NCI-H69 (cell line): ENCODE measurements around the gene MAD1L1.

ENCODE experiments used
- DNase-seq: peaks from one replicate; lab custom pipeline; 2025; lab: John Stamatoyannopoulos, UW

The MAD1L1 gene

DNA sequence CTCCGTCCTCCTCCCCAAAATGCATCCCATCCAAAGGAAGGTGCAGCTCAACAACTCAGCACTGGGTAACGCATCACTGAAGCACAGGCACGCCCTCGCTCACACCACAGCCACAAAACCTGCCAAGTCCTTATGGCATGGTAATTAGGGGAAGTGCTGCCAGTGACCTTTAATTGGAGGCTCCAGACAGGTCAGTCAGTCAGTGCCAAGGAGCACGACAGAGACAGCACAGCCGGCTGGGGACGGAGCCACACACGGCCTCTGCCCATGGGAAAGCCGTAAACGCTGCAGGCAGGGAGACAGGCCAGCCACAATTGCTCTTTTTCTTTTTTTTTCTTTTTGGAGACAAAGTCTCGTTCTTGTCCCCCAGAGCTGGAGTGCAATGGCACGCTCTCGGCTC, 146.5 kb downstream of the MAD1L1 start:
- DNase-seq: no peak

DNA sequence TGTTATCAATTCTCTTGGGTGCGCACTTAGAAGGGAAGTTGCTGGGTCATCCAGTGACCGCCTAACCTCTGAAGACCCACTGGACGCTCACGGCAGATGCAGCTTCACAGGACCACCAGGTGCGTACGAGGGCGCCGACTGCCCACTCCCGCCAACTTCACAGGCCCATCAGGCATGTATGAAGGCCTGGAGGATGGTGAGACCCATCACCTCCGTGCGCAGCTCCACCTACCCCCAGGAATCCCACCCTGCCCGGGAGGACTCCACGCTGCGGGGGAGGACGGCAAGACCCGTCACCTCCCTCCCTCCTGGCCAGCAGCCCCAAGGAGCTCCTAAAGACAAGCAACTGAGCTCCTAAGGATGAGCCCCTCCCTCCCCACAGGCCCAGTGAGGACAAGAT, 146.9 kb downstream of the MAD1L1 start:
- DNase-seq: no peak

- no peak for DNase-seq
Observed at GRCh38 chr7:2084781-2085505, 147.8 kb downstream of the MAD1L1 start.

GRCh38 chr7:2084331-2084730, 148.4 kb downstream of the MAD1L1 start:
- no peak for DNase-seq

DNA sequence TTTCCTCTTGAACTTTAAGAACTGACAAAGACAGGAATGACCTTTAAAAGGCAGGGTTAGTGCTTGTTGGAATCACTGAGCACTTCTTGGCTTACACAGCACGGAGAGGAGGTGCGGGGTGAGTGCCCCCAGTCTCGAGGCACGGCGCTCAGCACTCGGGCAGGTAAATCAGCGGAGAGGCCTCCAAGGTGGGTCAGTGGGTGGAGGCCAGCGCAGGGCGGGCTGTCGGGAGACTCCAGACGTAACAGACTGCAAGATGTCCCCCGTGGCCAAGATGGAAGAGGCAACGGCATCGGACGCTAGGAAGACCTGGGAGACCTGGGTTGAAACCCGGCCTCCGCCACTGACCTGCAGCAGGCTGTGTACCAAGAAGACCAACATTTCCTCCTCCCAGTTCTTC, 149.4 kb downstream of the MAD1L1 start:
- no peak for DNase-seq

- no peak for DNase-seq
Observed at GRCh38 chr7:2082139-2082998, 150.4 kb downstream of the MAD1L1 start.

DNA sequence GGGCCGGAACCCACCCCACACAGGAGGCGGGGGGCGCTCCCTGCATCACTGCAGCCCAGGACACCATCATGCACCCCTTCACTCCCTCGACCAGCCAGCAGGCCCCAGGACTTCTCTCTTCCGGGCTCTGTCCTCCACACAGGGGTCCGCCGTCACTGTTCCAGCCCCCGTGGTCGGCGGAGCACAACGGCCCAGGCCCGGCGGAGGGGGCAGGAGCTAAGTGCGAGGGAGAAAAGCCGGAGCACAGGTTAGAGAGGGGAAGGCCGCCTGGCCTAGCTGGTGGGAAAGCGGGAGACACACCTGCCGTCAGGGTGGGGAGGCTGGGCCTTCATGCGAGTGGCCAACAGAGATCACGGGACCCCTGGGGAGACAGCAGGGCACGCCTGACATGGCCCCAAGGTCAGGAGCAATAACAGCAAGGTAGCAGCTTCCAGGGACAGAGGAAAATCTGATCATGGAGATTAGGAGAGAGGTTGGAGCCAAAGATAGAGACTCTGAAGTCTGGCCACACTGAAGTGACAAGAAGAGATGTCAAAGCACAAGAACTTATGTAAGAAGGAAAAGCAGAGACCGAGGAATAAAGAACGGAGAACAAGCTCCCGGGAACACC, 151.1 kb downstream of the MAD1L1 start:
- no peak for DNase-seq

GRCh38 chr7:2080477-2080876, 152.3 kb downstream of the MAD1L1 start:
- DNase-seq: no peak

- DNase-seq: no peak
Observed at GRCh38 chr7:2080060-2080387, 152.7 kb downstream of the MAD1L1 start.

GRCh38 chr7:2079332-2080059, 153.2 kb downstream of the MAD1L1 start:
- peak; percentile 12 for DNase-seq

- no peak for DNase-seq
Observed at GRCh38 chr7:2078899-2079298, 153.8 kb downstream of the MAD1L1 start.

DNA sequence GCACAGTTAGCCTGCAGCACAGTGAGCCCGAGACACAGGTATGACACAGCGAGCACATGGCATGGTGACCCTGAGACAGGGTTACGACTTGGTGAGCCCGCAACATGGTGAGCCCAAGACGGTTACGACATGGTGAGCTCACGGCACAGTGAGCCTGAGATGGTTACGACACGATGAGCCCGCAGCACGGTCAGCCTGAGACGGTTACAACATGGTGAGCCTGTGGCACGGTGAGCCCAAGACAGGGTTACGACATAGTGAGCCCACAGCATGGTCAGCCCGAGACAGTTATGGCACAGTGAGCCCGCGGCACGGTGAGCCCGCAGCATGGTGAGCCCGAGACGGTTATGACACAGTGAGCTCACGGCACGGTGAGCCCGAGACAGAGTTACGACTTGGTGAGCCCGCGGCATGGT, 156.1 kb downstream of the MAD1L1 start:
- DNase-seq: no peak

DNA sequence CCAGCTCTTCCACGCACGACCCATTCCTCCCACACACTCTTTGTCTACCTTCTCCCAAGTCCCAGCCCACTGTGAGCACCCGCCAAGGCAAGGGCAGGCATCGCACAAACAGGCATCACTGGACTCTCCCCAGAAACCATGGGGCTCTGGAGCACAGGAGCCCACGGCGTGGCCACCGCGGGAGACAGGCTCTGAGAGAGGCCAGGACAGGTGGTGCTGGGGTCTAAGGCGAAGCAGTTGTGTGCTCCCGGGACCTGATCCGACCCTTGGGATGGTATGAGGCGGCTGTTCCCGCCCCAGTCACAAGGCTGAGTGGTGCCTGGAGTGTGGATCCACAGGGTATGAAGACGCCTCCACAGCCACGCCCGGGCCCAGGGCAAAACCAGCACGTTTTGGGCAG, 156.9 kb downstream of the MAD1L1 start:
- no peak for DNase-seq

DNA sequence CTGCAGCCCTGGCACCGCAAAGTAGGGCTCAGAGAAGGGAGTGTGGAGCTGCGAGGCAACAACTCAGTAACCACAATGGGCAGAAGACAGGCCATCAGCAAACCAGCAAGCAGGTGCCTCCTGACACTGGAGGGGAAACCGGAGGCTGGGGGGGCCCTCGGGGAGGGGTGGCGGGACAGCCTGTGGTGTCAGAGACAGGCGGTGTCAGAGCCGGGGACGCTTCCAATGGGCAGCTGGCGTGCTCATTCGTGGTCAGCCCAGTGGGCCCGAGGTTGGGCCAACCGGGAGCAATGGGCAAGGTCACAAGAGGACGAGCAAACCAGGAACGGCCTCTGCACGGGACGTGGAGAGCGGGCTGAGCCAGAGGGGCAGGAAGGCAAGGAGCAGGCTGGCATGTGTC, 158.1 kb downstream of the MAD1L1 start:
- no peak for DNase-seq

- no peak for DNase-seq
Observed at GRCh38 chr7:2072798-2073197, 159.9 kb downstream of the MAD1L1 start.

- no peak for DNase-seq
Observed at GRCh38 chr7:2072042-2072441, 160.7 kb downstream of the MAD1L1 start.

DNA sequence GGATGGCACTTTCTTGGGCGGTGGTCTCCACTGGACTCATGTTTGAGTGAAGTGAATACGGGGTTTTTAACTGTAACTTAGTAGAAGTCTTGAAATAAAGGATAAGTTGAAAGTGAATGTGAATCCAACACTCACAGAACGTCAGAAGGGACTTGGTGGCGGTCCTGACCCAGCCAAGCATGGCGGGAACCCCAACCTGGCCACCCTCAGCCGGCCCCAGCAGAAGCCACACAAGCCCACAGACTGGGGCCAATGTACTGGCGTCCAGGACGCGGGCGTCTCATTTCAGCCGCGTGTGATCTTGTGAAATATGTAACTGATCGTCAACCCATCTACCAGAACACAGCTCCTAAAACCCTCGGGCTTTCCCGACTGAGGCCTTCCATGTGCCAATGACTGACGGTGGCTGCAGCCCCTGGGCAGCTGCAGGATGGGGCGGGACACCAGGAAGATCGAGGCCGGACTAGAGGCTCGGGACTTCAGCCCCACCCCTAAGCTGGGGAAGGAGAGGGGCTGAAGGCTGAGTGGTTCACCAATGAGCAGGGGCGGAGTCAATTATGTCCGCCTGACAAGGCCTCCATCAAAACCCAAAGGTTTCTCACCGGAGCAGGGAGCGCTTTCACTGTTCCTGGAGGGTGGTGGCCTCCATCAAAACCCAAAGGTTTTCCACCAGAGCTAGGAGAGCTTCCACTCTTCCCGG, 161.5 kb downstream of the MAD1L1 start:
- DNase-seq: no peak

- no peak for DNase-seq
Observed at GRCh38 chr7:2070151-2070763, 162.5 kb downstream of the MAD1L1 start.

- no peak for DNase-seq
Observed at GRCh38 chr7:2069472-2069860, 163.3 kb downstream of the MAD1L1 start.

GRCh38 chr7:2068693-2069471, 163.9 kb downstream of the MAD1L1 start:
- no peak for DNase-seq
